Stimulated activated CD4-positive, alpha-beta T cell treated with anti-CD3 and anti-CD28 coated beads, Interleukin-2, amount 100 ng/mL, for 48 hours (primary cell): ENCODE results near the gene GP1BB.

Experiments
- DNase-seq, 2 donors: peaks; one replicate each; pipeline ENCODE4 v3.0.0-alpha.2; 2020

GP1BB gene

GRCh38 chr22:19742160-19743066 is 19.1 kb downstream of the GP1BB start:
- no peak for DNase-seq

- no peak for DNase-seq
These were observed 19.7 kb downstream of the GP1BB start for GRCh38 chr22:19743081-19743480.

GRCh38 chr22:19743651-19744050 is 20.3 kb downstream of the GP1BB start:
- no peak for DNase-seq

- no peak for DNase-seq
These were observed 21.1 kb downstream of the GP1BB start for GRCh38 chr22:19744350-19745006.

- no peak for DNase-seq
These were observed 22.1 kb downstream of the GP1BB start for GRCh38 chr22:19745155-19746101.

GRCh38 chr22:19746726-19747125 is 23.4 kb downstream of the GP1BB start:
- DNase-seq = no peak

GRCh38 chr22:19747551-19747950 is 24.2 kb downstream of the GP1BB start:
- no peak for DNase-seq

GRCh38 chr22:19748139-19748538 is 24.8 kb downstream of the GP1BB start:
- no peak for DNase-seq

GRCh38 chr22:19748991-19749664 is 25.8 kb downstream of the GP1BB start:
- no peak for DNase-seq

- no peak for DNase-seq
These were observed 26.5 kb downstream of the GP1BB start for GRCh38 chr22:19749876-19750275.

- no peak for DNase-seq
These were observed 27.5 kb downstream of the GP1BB start for GRCh38 chr22:19750507-19751490.

- no peak for DNase-seq
These were observed 28.3 kb downstream of the GP1BB start for GRCh38 chr22:19751497-19752245.

GRCh38 chr22:19753090-19753842 is 29.9 kb downstream of the GP1BB start:
- no peak for DNase-seq

- DNase-seq = no peak
These were observed 30.8 kb downstream of the GP1BB start for GRCh38 chr22:19753996-19754700.

GRCh38 chr22:19754701-19755144 is 31.4 kb downstream of the GP1BB start:
- no peak for DNase-seq

GRCh38 chr22:19755145-19755710 is 31.9 kb downstream of the GP1BB start:
- no peak for DNase-seq

GRCh38 chr22:19755722-19756287 is 32.5 kb downstream of the GP1BB start:
- DNase-seq = no peak
